Liver (tissue), 9 donors: ENCODE measurements around the gene FBN2. TPM values are rescaled to one million over a fixed set of nuclear protein-coding genes. Genes with fewer than 3 reads are reported as not detected.

Source experiments
- DNase-seq: peaks from one replicate; pipeline ENCODE4 v3.0.0-alpha.2; 2017; ENCODE audit warnings: low spot score
- H3K27ac ChIP-seq, 2 donors: one replicate each; pipeline ENCODE4 v1.7.0; 2013; ENCODE audit warnings: inconsistent platforms in 2 of 2, low read length in 2 of 2, control low read depth in 1 of 2, low read depth in 1 of 2, mild to moderate bottlenecking in 1 of 2
- H3K27me3 ChIP-seq, 4 donors: one replicate each; pipeline versions ENCODE4 v1.6.1 to v1.7.0; 2013; ENCODE audit warnings: low read length in 3 of 4, inconsistent platforms in 1 of 4, mild to moderate bottlenecking in 1 of 4, moderate library complexity in 1 of 4; ENCODE audit not compliant: control insufficient read depth in 4 of 4, insufficient read depth in 4 of 4
- H3K36me3 ChIP-seq, 4 donors: one replicate each; pipeline versions ENCODE4 v1.6.1 to v1.7.0; 2013; ENCODE audit warnings: low read length in 3 of 4, mild to moderate bottlenecking in 3 of 4, low read depth in 1 of 4, moderate library complexity in 1 of 4; ENCODE audit not compliant: control insufficient read depth in 4 of 4, insufficient read depth in 3 of 4
- H3K4me1 ChIP-seq, 4 donors: one replicate each; pipeline versions ENCODE4 v1.6.1 to v1.7.0; 2013; ENCODE audit warnings: low read length in 3 of 4, mild to moderate bottlenecking in 3 of 4, moderate library complexity in 1 of 4; ENCODE audit not compliant: control insufficient read depth in 4 of 4, insufficient read depth in 4 of 4
- H3K4me3 ChIP-seq, 3 donors: one replicate each; pipeline versions ENCODE4 v1.6.1 to v1.7.0; 2013; ENCODE audit warnings: low read length in 3 of 3, control low read depth in 1 of 3, low read depth in 1 of 3, mild to moderate bottlenecking in 1 of 3
- H3K9ac ChIP-seq, 2 donors: one replicate each; pipeline ENCODE4 v1.7.0; 2013; ENCODE audit warnings: low read length in 2 of 2, mild to moderate bottlenecking in 2 of 2, moderate library complexity in 2 of 2, control low read depth in 1 of 2, low read depth in 1 of 2
- H3K9me3 ChIP-seq, 4 donors: one replicate each; pipeline versions ENCODE4 v1.6.1 to v1.7.0; 2013; ENCODE audit warnings: low read length in 3 of 4; ENCODE audit not compliant: control insufficient read depth in 4 of 4
- ATF3 ChIP-seq: IDR thresholded peaks from 2 replicates; pipeline ENCODE4 v1.6.1; 2016; ENCODE audit warnings: antibody characterized with exemption
- EGR1 ChIP-seq, 2 donors: IDR thresholded peaks; 2 replicates each; pipeline ENCODE4 v1.6.1; 2016 to 2018; ENCODE audit warnings: antibody characterized with exemption in 2 of 2, low read depth in 2 of 2
- FOXA1 ChIP-seq: IDR thresholded peaks from 2 replicates; pipeline ENCODE4 v1.6.1; 2016; ENCODE audit warnings: antibody characterized with exemption
- FOXA2 ChIP-seq: IDR thresholded peaks from 2 replicates; pipeline ENCODE4 v1.6.1; 2016; ENCODE audit warnings: antibody characterized with exemption
- GABPA ChIP-seq, 2 donors: IDR thresholded peaks in 1 of 2; conservative IDR thresholded peaks in 1 of 2; 2 replicates each; pipeline ENCODE4 v1.6.1; 2016; ENCODE audit warnings: antibody characterized with exemption in 2 of 2, mild to moderate bottlenecking in 1 of 2, moderate library complexity in 1 of 2
- HNF4A ChIP-seq, 2 donors: conservative IDR thresholded peaks; 2 replicates each; pipeline ENCODE4 v1.6.1; 2016; ENCODE audit warnings: antibody characterized with exemption in 2 of 2, mild to moderate bottlenecking in 2 of 2
- HNF4G ChIP-seq: IDR thresholded peaks from 2 replicates; pipeline ENCODE4 v1.6.1; 2016; ENCODE audit warnings: antibody characterized with exemption
- JUND ChIP-seq, 2 donors: IDR thresholded peaks; 2 replicates each; pipeline ENCODE4 v1.6.1; 2016; ENCODE audit warnings: antibody characterized with exemption in 2 of 2
- NR2F2 ChIP-seq: IDR thresholded peaks from 2 replicates; pipeline ENCODE4 v1.6.1; 2016; ENCODE audit warnings: antibody characterized with exemption
- RAD21 ChIP-seq, 2 donors: IDR thresholded peaks; 2 replicates each; pipeline ENCODE4 v1.6.1; 2016; ENCODE audit warnings: antibody characterized with exemption in 2 of 2, mild to moderate bottlenecking in 2 of 2
- RXRA ChIP-seq, 2 donors: IDR thresholded peaks; 2 replicates each; pipeline ENCODE4 v1.6.1; 2017 to 2018; ENCODE audit warnings: antibody characterized with exemption in 2 of 2, mild to moderate bottlenecking in 1 of 2
- SP1 ChIP-seq: IDR thresholded peaks from 2 replicates; pipeline ENCODE4 v1.6.1; 2018; ENCODE audit warnings: antibody characterized with exemption, mild to moderate bottlenecking
- TAF1 ChIP-seq: conservative IDR thresholded peaks from 2 replicates; pipeline ENCODE4 v1.6.1; 2016; ENCODE audit warnings: antibody characterized with exemption, mild to moderate bottlenecking
- YY1 ChIP-seq: IDR thresholded peaks from 2 replicates; pipeline ENCODE4 v1.6.1; 2016; ENCODE audit warnings: antibody characterized with exemption, mild to moderate bottlenecking
- WGBS: extraction: QIAGEN DNeasy Blood & Tissue Kit; methylation state at CpG from one replicate; pipeline ENCODE4 v1.1.7; 2013; 5-methylcytosine and 5-hydroxymethylcytosine counted together
- polyA plus RNA-seq, 2 donors: library from polyadenylated mRNA; stranded (reverse) in 1 of 2; unstranded in 1 of 2; fragments of 200-250 nt in 1 of 2; fragments of >200 nt in 1 of 2; fragmentation: Nextera tagmentation in 1 of 2; extraction: Ambion mirVana in 1 of 2; gene quantifications; one replicate each; pipeline versions ENCODE4 v1.2.1 to v1.2.3, GENCODE V29; 2013 to 2015
- total RNA-seq, 2 donors: library from RNA; depleted of rRNA; stranded (reverse); fragments of >200 nt; gene quantifications; one replicate each; pipeline ENCODE4 v1.2.3, GENCODE V29; 2014
- TF ChIP-seq, protein P1 (sequence below): fragments of 150-350 bp; IDR thresholded peaks from 2 replicates; pipeline ENCODE4 v1.5.1; 2017; ENCODE audit warnings: improper control_type of control experiment, low read depth, low read length; ENCODE audit not compliant: missing input control
- TF ChIP-seq, protein P2 (sequence below): IDR thresholded peaks from 2 replicates; pipeline ENCODE4 v1.6.1; 2016; ENCODE audit warnings: antibody characterized with exemption
- TF ChIP-seq, protein P3 (sequence below): IDR thresholded peaks from 2 replicates; pipeline ENCODE4 v1.6.1; 2016; ENCODE audit warnings: antibody characterized with exemption, mild to moderate bottlenecking
- TF ChIP-seq, protein P4 (sequence below): IDR thresholded peaks from 2 replicates; pipeline ENCODE4 v1.6.1; 2016; ENCODE audit warnings: antibody characterized with exemption
- donor health status: healthy.
- donor health status: healthy.
- donor health status: healthy.
- donor health status: healthy.
- donor health status: healthy.

Gene FBN2
- total and polyA plus RNA-seq, 4 donors: 0.08 to 4.1 (median 0.47) TPM

- TF ChIP-seq, protein P1, sequence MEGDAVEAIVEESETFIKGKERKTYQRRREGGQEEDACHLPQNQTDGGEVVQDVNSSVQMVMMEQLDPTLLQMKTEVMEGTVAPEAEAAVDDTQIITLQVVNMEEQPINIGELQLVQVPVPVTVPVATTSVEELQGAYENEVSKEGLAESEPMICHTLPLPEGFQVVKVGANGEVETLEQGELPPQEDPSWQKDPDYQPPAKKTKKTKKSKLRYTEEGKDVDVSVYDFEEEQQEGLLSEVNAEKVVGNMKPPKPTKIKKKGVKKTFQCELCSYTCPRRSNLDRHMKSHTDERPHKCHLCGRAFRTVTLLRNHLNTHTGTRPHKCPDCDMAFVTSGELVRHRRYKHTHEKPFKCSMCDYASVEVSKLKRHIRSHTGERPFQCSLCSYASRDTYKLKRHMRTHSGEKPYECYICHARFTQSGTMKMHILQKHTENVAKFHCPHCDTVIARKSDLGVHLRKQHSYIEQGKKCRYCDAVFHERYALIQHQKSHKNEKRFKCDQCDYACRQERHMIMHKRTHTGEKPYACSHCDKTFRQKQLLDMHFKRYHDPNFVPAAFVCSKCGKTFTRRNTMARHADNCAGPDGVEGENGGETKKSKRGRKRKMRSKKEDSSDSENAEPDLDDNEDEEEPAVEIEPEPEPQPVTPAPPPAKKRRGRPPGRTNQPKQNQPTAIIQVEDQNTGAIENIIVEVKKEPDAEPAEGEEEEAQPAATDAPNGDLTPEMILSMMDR: no peak
- TF ChIP-seq, protein P2, sequence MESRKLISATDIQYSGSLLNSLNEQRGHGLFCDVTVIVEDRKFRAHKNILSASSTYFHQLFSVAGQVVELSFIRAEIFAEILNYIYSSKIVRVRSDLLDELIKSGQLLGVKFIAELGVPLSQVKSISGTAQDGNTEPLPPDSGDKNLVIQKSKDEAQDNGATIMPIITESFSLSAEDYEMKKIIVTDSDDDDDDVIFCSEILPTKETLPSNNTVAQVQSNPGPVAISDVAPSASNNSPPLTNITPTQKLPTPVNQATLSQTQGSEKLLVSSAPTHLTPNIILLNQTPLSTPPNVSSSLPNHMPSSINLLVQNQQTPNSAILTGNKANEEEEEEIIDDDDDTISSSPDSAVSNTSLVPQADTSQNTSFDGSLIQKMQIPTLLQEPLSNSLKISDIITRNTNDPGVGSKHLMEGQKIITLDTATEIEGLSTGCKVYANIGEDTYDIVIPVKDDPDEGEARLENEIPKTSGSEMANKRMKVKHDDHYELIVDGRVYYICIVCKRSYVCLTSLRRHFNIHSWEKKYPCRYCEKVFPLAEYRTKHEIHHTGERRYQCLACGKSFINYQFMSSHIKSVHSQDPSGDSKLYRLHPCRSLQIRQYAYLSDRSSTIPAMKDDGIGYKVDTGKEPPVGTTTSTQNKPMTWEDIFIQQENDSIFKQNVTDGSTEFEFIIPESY: no peak
- TF ChIP-seq FOXA2 (no peak), FOXA1 (no peak), ATF3 (no peak), HNF4A (conservative IDR thresholded peaks at IDR 0.05) (no peak), YY1 (no peak), GABPA (IDR thresholded peaks at IDR 0.05 in 1 of 2, conservative IDR thresholded peaks at IDR 0.05 in 1 of 2) (no peak), RAD21 (IDR thresholded peaks at IDR 0.05) (no peak), EGR1 (IDR thresholded peaks at IDR 0.05; ENCODE audit: low read depth in 2 of 2) (no peak), TAF1 (no peak)
- TF ChIP-seq, protein P3, sequence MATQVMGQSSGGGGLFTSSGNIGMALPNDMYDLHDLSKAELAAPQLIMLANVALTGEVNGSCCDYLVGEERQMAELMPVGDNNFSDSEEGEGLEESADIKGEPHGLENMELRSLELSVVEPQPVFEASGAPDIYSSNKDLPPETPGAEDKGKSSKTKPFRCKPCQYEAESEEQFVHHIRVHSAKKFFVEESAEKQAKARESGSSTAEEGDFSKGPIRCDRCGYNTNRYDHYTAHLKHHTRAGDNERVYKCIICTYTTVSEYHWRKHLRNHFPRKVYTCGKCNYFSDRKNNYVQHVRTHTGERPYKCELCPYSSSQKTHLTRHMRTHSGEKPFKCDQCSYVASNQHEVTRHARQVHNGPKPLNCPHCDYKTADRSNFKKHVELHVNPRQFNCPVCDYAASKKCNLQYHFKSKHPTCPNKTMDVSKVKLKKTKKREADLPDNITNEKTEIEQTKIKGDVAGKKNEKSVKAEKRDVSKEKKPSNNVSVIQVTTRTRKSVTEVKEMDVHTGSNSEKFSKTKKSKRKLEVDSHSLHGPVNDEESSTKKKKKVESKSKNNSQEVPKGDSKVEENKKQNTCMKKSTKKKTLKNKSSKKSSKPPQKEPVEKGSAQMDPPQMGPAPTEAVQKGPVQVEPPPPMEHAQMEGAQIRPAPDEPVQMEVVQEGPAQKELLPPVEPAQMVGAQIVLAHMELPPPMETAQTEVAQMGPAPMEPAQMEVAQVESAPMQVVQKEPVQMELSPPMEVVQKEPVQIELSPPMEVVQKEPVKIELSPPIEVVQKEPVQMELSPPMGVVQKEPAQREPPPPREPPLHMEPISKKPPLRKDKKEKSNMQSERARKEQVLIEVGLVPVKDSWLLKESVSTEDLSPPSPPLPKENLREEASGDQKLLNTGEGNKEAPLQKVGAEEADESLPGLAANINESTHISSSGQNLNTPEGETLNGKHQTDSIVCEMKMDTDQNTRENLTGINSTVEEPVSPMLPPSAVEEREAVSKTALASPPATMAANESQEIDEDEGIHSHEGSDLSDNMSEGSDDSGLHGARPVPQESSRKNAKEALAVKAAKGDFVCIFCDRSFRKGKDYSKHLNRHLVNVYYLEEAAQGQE: no peak
- no peaks in the 10 kb centered on the region for H3K36me3 ChIP-seq
- H3K27ac ChIP-seq: no peak overlapping the region
- H3K4me1 ChIP-seq: no peaks in the 10 kb centered on the region
- H3K4me3 ChIP-seq: no peak overlapping the region
- 76% methylated on average over 1 of the region's 1 CpG for WGBS
- H3K27me3 ChIP-seq: no peaks in the 10 kb centered on the region
- no peak overlapping the region for H3K9ac ChIP-seq
- DNase-seq: no peak
- no peaks in the 10 kb centered on the region for H3K9me3 ChIP-seq
These were observed 138.9 kb downstream of the FBN2 start for GRCh38 chr5:128399111-128399510.

- no peak overlapping the region for H3K4me3 ChIP-seq
- no peaks in the 10 kb centered on the region for H3K27me3 ChIP-seq
- no peaks in the 10 kb centered on the region for H3K9me3 ChIP-seq
- no peak overlapping the region for H3K27ac ChIP-seq
- no peak for DNase-seq
- no peak overlapping the region for H3K9ac ChIP-seq
- H3K4me1 ChIP-seq: no peaks in the 10 kb centered on the region
- 72% methylated on average over 2 of the region's 2 CpGs for WGBS
- no peaks in the 10 kb centered on the region for H3K36me3 ChIP-seq
- TF ChIP-seq NR2F2 (no peak), FOXA2 (no peak), RXRA (IDR thresholded peaks at IDR 0.05) (no peak), YY1 (no peak), RAD21 (IDR thresholded peaks at IDR 0.05) (no peak), TAF1 (no peak), GABPA (IDR thresholded peaks at IDR 0.05 in 1 of 2, conservative IDR thresholded peaks at IDR 0.05 in 1 of 2) (no peak), HNF4A (conservative IDR thresholded peaks at IDR 0.05) (no peak), ATF3 (no peak), JUND (IDR thresholded peaks at IDR 0.05) (no peak), SP1 (no peak), EGR1 (IDR thresholded peaks at IDR 0.05; ENCODE audit: low read depth in 2 of 2) (no peak), HNF4G (no peak)
- TF ChIP-seq, protein P1: no peak
- TF ChIP-seq, protein P4, sequence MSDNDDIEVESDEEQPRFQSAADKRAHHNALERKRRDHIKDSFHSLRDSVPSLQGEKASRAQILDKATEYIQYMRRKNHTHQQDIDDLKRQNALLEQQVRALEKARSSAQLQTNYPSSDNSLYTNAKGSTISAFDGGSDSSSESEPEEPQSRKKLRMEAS: no peak
- TF ChIP-seq, protein P3: no peak
These were observed 140.2 kb downstream of the FBN2 start for GRCh38 chr5:128397876-128398275.
